Measurements from ENCODE around the gene PDLIM3.

GRCh38 chr4:185480016-185480732, 55.1 kb downstream of the PDLIM3 start:
- TF ChIP-seq CTCF (IDR thresholded peaks at IDR 0.05) (no peak), EZH2 (IDR thresholded peaks at IDR 0.05; ENCODE audit: borderline replicate concordance, insufficient read depth, low read depth, low read length, poor library complexity, severe bottlenecking) (no peak)
